ENCODE measurements around the gene PURA. TPM values are rescaled to one million over a fixed set of nuclear protein-coding genes. Genes with fewer than 3 reads are reported as not detected.
A peak's percentile ranks its signal among the peaks of the same experiment; 100 is the strongest.

The PURA gene
- total and polyA plus RNA-seq, 2 donors from 2014 or later, result 4.7 to 31.6 TPM

DNA sequence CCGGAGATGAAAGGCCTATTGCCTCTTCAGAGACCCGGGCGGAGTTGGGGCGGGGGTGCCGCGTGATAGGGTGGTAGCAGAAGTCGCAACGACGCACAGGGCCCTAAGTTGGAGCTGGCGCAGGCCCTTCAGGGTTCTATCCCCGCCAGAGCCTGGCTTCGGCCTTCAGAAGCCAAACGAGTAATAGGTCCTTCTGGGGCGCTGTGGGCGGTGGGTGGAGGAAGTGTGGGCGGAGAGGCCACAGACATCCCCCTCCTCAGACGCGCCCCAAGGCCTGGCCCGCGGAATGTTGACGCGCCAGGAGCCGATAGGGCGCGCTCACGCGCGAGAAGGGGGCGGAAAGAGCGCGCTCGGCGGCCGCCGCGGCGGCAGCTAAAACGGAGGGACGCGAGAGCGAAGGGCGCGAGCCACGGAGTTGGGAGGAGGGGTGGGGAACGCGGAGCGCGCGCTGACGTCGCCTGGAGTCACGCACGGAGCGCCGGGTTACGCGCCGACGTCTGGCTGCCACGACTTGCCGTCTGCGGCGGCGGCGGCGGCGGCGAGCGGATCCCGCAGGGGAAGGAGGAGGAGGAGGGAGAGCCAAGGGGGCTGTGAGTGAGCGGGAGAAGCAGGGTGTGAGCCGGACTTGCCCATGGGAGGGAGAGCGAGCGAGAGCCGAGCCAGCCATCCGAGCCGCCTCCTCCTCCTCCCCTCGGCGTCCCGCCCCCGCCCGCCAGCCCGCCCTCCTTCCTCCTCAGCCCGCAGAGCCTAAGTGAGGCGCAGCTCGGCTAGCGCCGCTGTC lies 6.4 kb upstream of the PURA start:
- FAIRE-seq, result no peak

DNA sequence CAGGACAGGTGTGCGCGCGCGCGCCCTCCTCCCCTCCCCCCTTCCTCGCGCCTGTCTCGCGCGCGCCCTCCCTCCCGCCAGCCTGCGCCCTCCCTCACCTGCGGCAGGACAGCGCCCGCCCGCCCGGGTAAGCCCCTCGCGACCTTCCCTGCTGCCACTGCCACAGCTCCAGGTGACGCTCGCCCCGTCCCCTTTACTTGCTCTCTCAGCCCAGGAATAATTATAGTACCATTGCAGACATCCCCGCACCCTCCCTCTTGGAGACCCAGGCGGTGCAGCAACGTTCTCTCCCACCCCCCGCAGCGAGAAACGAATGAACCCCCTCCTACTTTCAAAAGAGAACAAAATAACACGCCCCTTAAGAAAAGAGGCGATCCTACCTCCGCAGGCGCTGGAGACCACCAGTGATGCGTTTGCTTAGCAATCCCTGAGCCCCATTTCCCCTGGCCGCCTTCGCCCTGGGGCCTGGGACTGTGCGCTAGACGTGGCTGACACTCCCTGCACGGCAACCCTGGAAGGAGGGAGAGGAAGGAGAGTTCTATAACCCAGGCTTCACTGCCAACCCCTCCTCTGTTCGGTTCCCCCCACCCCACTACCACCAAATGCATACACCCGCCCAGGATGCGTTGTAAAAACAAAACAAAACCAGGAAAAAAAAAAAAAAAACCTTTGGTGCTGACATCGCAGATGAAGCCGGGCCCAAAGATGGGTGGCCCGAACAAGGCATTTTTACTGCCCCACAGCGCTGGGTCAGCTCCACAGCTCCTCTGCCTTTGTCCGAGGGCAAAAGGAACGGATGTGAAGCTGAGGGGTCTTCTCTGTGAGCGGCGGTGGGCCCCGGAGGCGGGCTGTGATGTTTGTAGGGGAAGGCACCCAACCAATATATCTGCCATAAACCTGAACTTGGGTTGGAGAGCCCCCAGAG lies 5.6 kb upstream of the PURA start:
- no peaks in the 10 kb centered on the region for H3K36me3 ChIP-seq (ENCODE audit: control insufficient read depth in 2 of 3, insufficient read depth in 3 of 3, low read length in 3 of 3)
- peak overlapping the region; percentile 60 to 86 (median 78) for H3K4me3 ChIP-seq (ENCODE audit: low read length in 3 of 3)
- peak overlapping the region; percentile 99 to 100 for H3K27ac ChIP-seq (ENCODE audit: low read depth in 2 of 2, low read length in 2 of 2)
- H3K4me1 ChIP-seq (ENCODE audit: control insufficient read depth in 2 of 3, insufficient read depth in 2 of 3, low read depth in 1 of 3, low read length in 3 of 3), result peaks cover 0 to 28% (median 9%) of the 10 kb centered on the region in 3 donors
- peaks cover 44% of the 10 kb centered on the region for H3K27me3 ChIP-seq (ENCODE audit: control insufficient read depth, insufficient read depth, low read length)
- H3K9ac ChIP-seq (ENCODE audit: low read length in 3 of 3), result peak overlapping the region; percentile 15 to 95 (median 91)
- no peaks in the 10 kb centered on the region for H3K9me3 ChIP-seq (ENCODE audit: control insufficient read depth in 2 of 3, insufficient read depth in 1 of 3, low read length in 3 of 3)
- peak in 4 of 5 donors; percentile 43 to 80 (median 48) for DNase-seq
- intact Hi-C loops (cut with DNase I), result no loop called here
- no peak for FAIRE-seq
- TF ChIP-seq, protein P1, sequence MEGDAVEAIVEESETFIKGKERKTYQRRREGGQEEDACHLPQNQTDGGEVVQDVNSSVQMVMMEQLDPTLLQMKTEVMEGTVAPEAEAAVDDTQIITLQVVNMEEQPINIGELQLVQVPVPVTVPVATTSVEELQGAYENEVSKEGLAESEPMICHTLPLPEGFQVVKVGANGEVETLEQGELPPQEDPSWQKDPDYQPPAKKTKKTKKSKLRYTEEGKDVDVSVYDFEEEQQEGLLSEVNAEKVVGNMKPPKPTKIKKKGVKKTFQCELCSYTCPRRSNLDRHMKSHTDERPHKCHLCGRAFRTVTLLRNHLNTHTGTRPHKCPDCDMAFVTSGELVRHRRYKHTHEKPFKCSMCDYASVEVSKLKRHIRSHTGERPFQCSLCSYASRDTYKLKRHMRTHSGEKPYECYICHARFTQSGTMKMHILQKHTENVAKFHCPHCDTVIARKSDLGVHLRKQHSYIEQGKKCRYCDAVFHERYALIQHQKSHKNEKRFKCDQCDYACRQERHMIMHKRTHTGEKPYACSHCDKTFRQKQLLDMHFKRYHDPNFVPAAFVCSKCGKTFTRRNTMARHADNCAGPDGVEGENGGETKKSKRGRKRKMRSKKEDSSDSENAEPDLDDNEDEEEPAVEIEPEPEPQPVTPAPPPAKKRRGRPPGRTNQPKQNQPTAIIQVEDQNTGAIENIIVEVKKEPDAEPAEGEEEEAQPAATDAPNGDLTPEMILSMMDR (IDR thresholded peaks at IDR 0.05; ENCODE audit: borderline replicate concordance, extremely low read depth, insufficient read depth), result no peak

More for the DNA sequence above, 6.4 kb upstream of the PURA start:
- peak overlapping the region in 2 of 3 donors; percentile 97 to 98 for H3K9ac ChIP-seq (ENCODE audit: low read length in 3 of 3)
- peak overlapping the region; percentile 48 to 86 (median 74) for H3K4me3 ChIP-seq (ENCODE audit: low read length in 3 of 3)
- H3K4me1 ChIP-seq (ENCODE audit: control insufficient read depth in 2 of 3, insufficient read depth in 2 of 3, low read depth in 1 of 3, low read length in 3 of 3), result peaks cover 0 to 25% (median 9%) of the 10 kb centered on the region in 3 donors
- peak overlapping the region; percentile 99 to 100 for H3K27ac ChIP-seq (ENCODE audit: low read depth in 2 of 2, low read length in 2 of 2)
- H3K27me3 ChIP-seq (ENCODE audit: control insufficient read depth, insufficient read depth, low read length), result peaks cover 45% of the 10 kb centered on the region
- peak; percentile 94 to 99 (median 95) for DNase-seq
- H3K9me3 ChIP-seq (ENCODE audit: control insufficient read depth in 2 of 3, insufficient read depth in 1 of 3, low read length in 3 of 3), result no peaks in the 10 kb centered on the region
- intact Hi-C loops (cut with DNase I), result no loop called here
- no peaks in the 10 kb centered on the region for H3K36me3 ChIP-seq (ENCODE audit: control insufficient read depth in 2 of 3, insufficient read depth in 3 of 3, low read length in 3 of 3)
- TF ChIP-seq, protein P1 (IDR thresholded peaks at IDR 0.05; ENCODE audit: borderline replicate concordance, extremely low read depth, insufficient read depth), result peak; percentile 34

DNA sequence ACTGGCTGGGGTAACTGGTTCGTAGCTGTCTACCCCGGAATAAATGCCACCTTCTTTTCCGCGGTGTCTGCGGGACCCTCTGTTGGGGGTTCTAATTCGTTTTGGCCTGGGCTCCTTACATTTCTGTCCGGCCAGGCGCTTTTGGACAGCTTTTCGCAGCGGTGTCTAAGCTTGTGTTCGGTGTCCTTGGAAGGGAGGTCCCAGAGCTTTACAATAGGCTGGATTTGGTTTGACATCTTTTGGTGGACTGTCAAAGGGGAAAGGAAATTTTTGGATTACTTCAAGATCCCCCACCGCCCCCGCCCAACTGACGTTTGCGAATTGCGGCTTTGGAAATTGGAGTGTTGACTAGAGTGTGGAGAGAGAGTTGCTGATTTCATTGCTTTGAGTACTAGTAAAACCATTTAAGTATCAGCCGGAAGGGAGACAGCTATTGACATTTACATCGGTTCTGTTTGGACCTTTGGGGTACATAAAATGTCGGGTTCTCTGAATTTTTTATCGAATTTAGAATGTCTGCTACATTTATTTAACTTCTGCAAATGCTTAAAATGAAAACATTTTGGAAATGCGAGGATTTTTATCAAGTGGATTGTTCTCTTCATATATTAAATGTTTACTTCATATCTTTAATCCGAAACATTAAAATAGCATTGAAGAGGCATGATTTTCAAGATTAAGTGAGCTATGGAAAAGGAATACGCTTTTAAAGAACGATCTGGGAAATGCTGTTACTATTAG lies 4.7 kb upstream of the PURA start:
- Histone ChIP-seq H3K27ac (ENCODE audit: low read depth in 2 of 2, low read length in 2 of 2) (peak overlapping the region in 1 of 2 donors; percentile 100), H3K27me3 (ENCODE audit: control insufficient read depth, insufficient read depth, low read length) (peaks cover 41% of the 10 kb centered on the region), H3K36me3 (ENCODE audit: control insufficient read depth in 2 of 3, insufficient read depth in 3 of 3, low read length in 3 of 3) (no peaks in the 10 kb centered on the region), H3K4me3 (ENCODE audit: low read length in 3 of 3) (peak overlapping the region in 2 of 3 donors; percentile 78 to 86), H3K9me3 (ENCODE audit: control insufficient read depth in 2 of 3, insufficient read depth in 1 of 3, low read length in 3 of 3) (no peaks in the 10 kb centered on the region), H3K9ac (ENCODE audit: low read length in 3 of 3) (peak overlapping the region in 2 of 3 donors; percentile 91 to 95), H3K4me1 (ENCODE audit: control insufficient read depth in 2 of 3, insufficient read depth in 2 of 3, low read depth in 1 of 3, low read length in 3 of 3) (peaks cover 0 to 29% (median 9%) of the 10 kb centered on the region in 3 donors)
- DNase-seq (peak in 4 of 5 donors; percentile 49 to 71 (median 59)), FAIRE-seq (no peak)
- TF ChIP-seq, protein P1 (IDR thresholded peaks at IDR 0.05; ENCODE audit: borderline replicate concordance, extremely low read depth, insufficient read depth), result no peak
- intact Hi-C loops (cut with DNase I), result no loop called here

Data from kidney (tissue), 14 donors.